Measurements from ENCODE around the gene SMAP2. TPM values are rescaled to one million over a fixed set of nuclear protein-coding genes. Genes with fewer than 3 reads are reported as not detected.
A peak's percentile ranks its signal among the peaks of the same experiment; 100 is the strongest.
"Not testable (repeated sequence)": the region's sequence is repeated elsewhere in the genome, so short reads cannot be mapped to it uniquely, and the experiment has no call there.

The SMAP2 gene
- 10 to 100 TPM; 36.9 to 42.2 TPM for total RNA-seq
- 10 to 100 TPM; 10.4 to 33.3 TPM for polyA plus RNA-seq
- long read RNA-seq, donor 1, partial matches to known transcripts, result 2 of 5 reads
- long read RNA-seq, donor 1, other reads (novel, unspliced or antisense), result 2 of 5 reads
- long read RNA-seq, donor 2, transcript SMAP2-202 (10 exons, 2,939 nt), result major isoform, 16 of 29 reads
- long read RNA-seq, donor 2, partial matches to known transcripts, result 4 of 29 reads
- long read RNA-seq, donor 2, other reads (novel, unspliced or antisense), result 8 of 29 reads

- peak within 1 kb of the TSS in 1 of 2 donors; percentile 49 for H3K27ac ChIP-seq (ENCODE audit: low read depth in 1 of 2, low read length in 2 of 2)
- no peaks in the 10 kb centered on the region for H3K36me3 ChIP-seq (ENCODE audit: control insufficient read depth in 1 of 2, insufficient read depth in 2 of 2, low read length in 1 of 2)
- H3K9me3 ChIP-seq (ENCODE audit: control insufficient read depth, low read length), result no peaks in the 10 kb centered on the region
- peak; percentile 98 to 99 for DNase-seq
- ATAC-seq (ENCODE audit: low FRiP score), result peak; percentile 99
- H3K27me3 ChIP-seq (ENCODE audit: control insufficient read depth in 1 of 2, insufficient read depth in 2 of 2, low read length in 1 of 2), result no peaks in the 10 kb centered on the region
- intact Hi-C loops (cut with DNase I), result no loop called here
- WGBS, 2 donors, result 1% methylated on average over 55 to 65 of the region's 65 CpGs
- peak within 1 kb of the TSS; percentile 64 to 74 for H3K4me3 ChIP-seq (ENCODE audit: low read length in 2 of 2)
- H3K4me1 ChIP-seq (ENCODE audit: control insufficient read depth in 1 of 2, insufficient read depth in 2 of 2, low read length in 2 of 2), result no peaks in the 10 kb centered on the region
Measured at GRCh38 chr1:40373323-40374283, at the start of gene SMAP2. Gene SMAP2, plus strand, starts transcription at chr1:40373727. Its CDS starts 394 bp downstream, at chr1:40374121.

GRCh38 chr1:40331403-40331802, 42.1 kb upstream of the SMAP2 start:
- 48 to 55% methylated on average over 1 of the region's 1 CpG for WGBS, 2 donors
- H3K27me3 ChIP-seq (ENCODE audit: control insufficient read depth in 1 of 2, insufficient read depth in 2 of 2, low read length in 1 of 2); H3K4me1 ChIP-seq (ENCODE audit: control insufficient read depth in 1 of 2, insufficient read depth in 2 of 2, low read length in 2 of 2); H3K27ac ChIP-seq (ENCODE audit: low read depth in 1 of 2, low read length in 2 of 2); intact Hi-C loops (cut with DNase I); ATAC-seq (ENCODE audit: low FRiP score); DNase-seq; H3K9me3 ChIP-seq (ENCODE audit: control insufficient read depth, low read length); H3K36me3 ChIP-seq (ENCODE audit: control insufficient read depth in 1 of 2, insufficient read depth in 2 of 2, low read length in 1 of 2); H3K4me3 ChIP-seq (ENCODE audit: low read length in 2 of 2): not testable (repeated sequence)

GRCh38 chr1:40332695-40333094, 40.8 kb upstream of the SMAP2 start:
- Histone ChIP-seq H3K4me1 (ENCODE audit: control insufficient read depth in 1 of 2, insufficient read depth in 2 of 2, low read length in 2 of 2) (no peaks in the 10 kb centered on the region), H3K4me3 (ENCODE audit: low read length in 2 of 2) (no peak overlapping the region), H3K9me3 (ENCODE audit: control insufficient read depth, low read length) (no peaks in the 10 kb centered on the region), H3K27me3 (ENCODE audit: control insufficient read depth in 1 of 2, insufficient read depth in 2 of 2, low read length in 1 of 2) (no peaks in the 10 kb centered on the region), H3K36me3 (ENCODE audit: control insufficient read depth in 1 of 2, insufficient read depth in 2 of 2, low read length in 1 of 2) (no peaks in the 10 kb centered on the region), H3K27ac (ENCODE audit: low read depth in 1 of 2, low read length in 2 of 2) (no peak overlapping the region)
- intact Hi-C loops (cut with DNase I), result no loop called here
- DNase-seq, result no peak
- 70 to 92% methylated on average over 1 of the region's 1 CpG for WGBS, 2 donors
- no peak for ATAC-seq (ENCODE audit: low FRiP score)

GRCh38 chr1:40337443-40337842, 36.1 kb upstream of the SMAP2 start:
- DNase-seq, result no peak
- H3K36me3 ChIP-seq (ENCODE audit: control insufficient read depth in 1 of 2, insufficient read depth in 2 of 2, low read length in 1 of 2), result no peaks in the 10 kb centered on the region
- H3K27ac ChIP-seq (ENCODE audit: low read depth in 1 of 2, low read length in 2 of 2), result no peak overlapping the region
- peaks cover 2% of the 10 kb centered on the region for H3K9me3 ChIP-seq (ENCODE audit: control insufficient read depth, low read length)
- intact Hi-C loops (cut with DNase I), result loop anchor here (5.0 kb wide), 2 partner anchors 65 to 250 kb away; no protein-coding TSS in a partner anchor
- H3K4me1 ChIP-seq (ENCODE audit: control insufficient read depth in 1 of 2, insufficient read depth in 2 of 2, low read length in 2 of 2), result no peaks in the 10 kb centered on the region
- H3K27me3 ChIP-seq (ENCODE audit: control insufficient read depth in 1 of 2, insufficient read depth in 2 of 2, low read length in 1 of 2), result no peaks in the 10 kb centered on the region
- WGBS, 2 donors, result 84 to 90% methylated on average over 8 of the region's 8 CpGs
- H3K4me3 ChIP-seq (ENCODE audit: low read length in 2 of 2), result no peak overlapping the region
- ATAC-seq (ENCODE audit: low FRiP score), result no peak

GRCh38 chr1:40338745-40339419, 34.6 kb upstream of the SMAP2 start:
- WGBS, 2 donors, result 33 to 34% methylated on average over 21 of the region's 21 CpGs
- Histone ChIP-seq H3K27me3 (ENCODE audit: control insufficient read depth in 1 of 2, insufficient read depth in 2 of 2, low read length in 1 of 2) (no peaks in the 10 kb centered on the region), H3K9me3 (ENCODE audit: control insufficient read depth, low read length) (peaks cover 2% of the 10 kb centered on the region), H3K4me3 (ENCODE audit: low read length in 2 of 2) (no peak overlapping the region), H3K27ac (ENCODE audit: low read depth in 1 of 2, low read length in 2 of 2) (no peak overlapping the region), H3K36me3 (ENCODE audit: control insufficient read depth in 1 of 2, insufficient read depth in 2 of 2, low read length in 1 of 2) (no peaks in the 10 kb centered on the region), H3K4me1 (ENCODE audit: control insufficient read depth in 1 of 2, insufficient read depth in 2 of 2, low read length in 2 of 2) (no peaks in the 10 kb centered on the region)
- peak; percentile 82 to 92 for DNase-seq
- intact Hi-C loops (cut with DNase I), result loop anchor here (1.0 to 5.0 kb wide), 5 partner anchors 63 to 252 kb away; no protein-coding TSS in a partner anchor
- peak; percentile 88 for ATAC-seq (ENCODE audit: low FRiP score)

GRCh38 chr1:40339420-40340323, 33.9 kb upstream of the SMAP2 start:
- no peak for DNase-seq
- H3K36me3 ChIP-seq (ENCODE audit: control insufficient read depth in 1 of 2, insufficient read depth in 2 of 2, low read length in 1 of 2), result no peaks in the 10 kb centered on the region
- WGBS, 2 donors, result 61 to 62% methylated on average over 6 of the region's 6 CpGs
- no peaks in the 10 kb centered on the region for H3K27me3 ChIP-seq (ENCODE audit: control insufficient read depth in 1 of 2, insufficient read depth in 2 of 2, low read length in 1 of 2)
- intact Hi-C loops (cut with DNase I), result loop anchor here (2.0 to 5.0 kb wide), 4 partner anchors 63 to 252 kb away; no protein-coding TSS in a partner anchor
- H3K27ac ChIP-seq (ENCODE audit: low read depth in 1 of 2, low read length in 2 of 2), result no peak overlapping the region
- H3K9me3 ChIP-seq (ENCODE audit: control insufficient read depth, low read length), result peaks cover 2% of the 10 kb centered on the region
- H3K4me1 ChIP-seq (ENCODE audit: control insufficient read depth in 1 of 2, insufficient read depth in 2 of 2, low read length in 2 of 2), result no peaks in the 10 kb centered on the region
- H3K4me3 ChIP-seq (ENCODE audit: low read length in 2 of 2), result no peak overlapping the region
- no peak for ATAC-seq (ENCODE audit: low FRiP score)

- Histone ChIP-seq H3K36me3 (ENCODE audit: control insufficient read depth in 1 of 2, insufficient read depth in 2 of 2, low read length in 1 of 2) (no peaks in the 10 kb centered on the region), H3K9me3 (ENCODE audit: control insufficient read depth, low read length) (peaks cover 2% of the 10 kb centered on the region), H3K27ac (ENCODE audit: low read depth in 1 of 2, low read length in 2 of 2) (no peak overlapping the region), H3K27me3 (ENCODE audit: control insufficient read depth in 1 of 2, insufficient read depth in 2 of 2, low read length in 1 of 2) (no peaks in the 10 kb centered on the region), H3K4me1 (ENCODE audit: control insufficient read depth in 1 of 2, insufficient read depth in 2 of 2, low read length in 2 of 2) (no peaks in the 10 kb centered on the region), H3K4me3 (ENCODE audit: low read length in 2 of 2) (no peak overlapping the region)
- intact Hi-C loops (cut with DNase I), result loop anchor here in 1 of 2 donors (5.0 kb wide), 1 partner anchor 61 kb away; no protein-coding TSS in a partner anchor
- no peak for ATAC-seq (ENCODE audit: low FRiP score)
- no peak for DNase-seq
- 74 to 76% methylated on average over 6 of the region's 6 CpGs for WGBS, 2 donors
Measured at GRCh38 chr1:40341491-40342380, 31.8 kb upstream of the SMAP2 start.

Data from aorta (tissue), 5 donors.